RCC 7860 (cell line): ENCODE data around the gene APOL2.
"Not testable (repeated sequence)": the region's sequence is repeated elsewhere in the genome, so short reads cannot be mapped to it uniquely, and the experiment has no call there.

ENCODE experiments used
- DNase-seq: peaks from one replicate; pipeline ENCODE4 v3.0.0-alpha.2; 2015; ENCODE audit warnings: low spot score
- FAIRE-seq: peaks from 2 replicates; lab custom pipeline; 2012; peaks lifted over from hg19 to GRCh38; lab: Jason Lieb, UNC

Gene APOL2

DNA sequence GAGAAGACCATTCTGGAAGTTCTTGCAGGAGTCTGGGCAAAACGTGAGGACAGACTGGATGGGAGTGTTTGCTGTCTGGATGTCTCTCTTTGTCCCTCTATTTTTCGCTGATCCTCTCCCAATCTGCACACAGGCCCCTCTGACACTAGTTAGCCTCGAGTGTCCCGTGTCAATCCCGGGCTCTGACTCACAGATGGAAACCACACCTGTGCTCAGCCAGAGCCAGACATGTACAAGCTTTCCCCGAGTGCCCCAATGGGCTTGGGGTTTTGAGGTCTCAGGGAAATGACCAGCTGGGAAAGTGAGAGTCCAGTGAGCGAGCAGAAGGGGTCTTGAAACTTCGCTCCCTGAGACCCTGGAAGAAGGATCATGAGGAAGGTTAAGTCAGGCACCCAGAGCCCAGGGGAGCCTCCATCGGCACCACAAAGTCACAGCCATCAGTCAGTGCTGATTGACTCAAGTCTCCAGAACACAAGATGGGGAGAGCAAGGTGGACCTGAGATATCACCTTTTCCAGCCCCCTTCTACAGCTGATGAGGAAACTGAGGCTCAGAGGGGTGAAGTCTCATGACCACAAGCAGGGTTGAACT, 13.9 kb downstream of the APOL2 start:
- DNase-seq, result no peak
- no peak for FAIRE-seq

DNA sequence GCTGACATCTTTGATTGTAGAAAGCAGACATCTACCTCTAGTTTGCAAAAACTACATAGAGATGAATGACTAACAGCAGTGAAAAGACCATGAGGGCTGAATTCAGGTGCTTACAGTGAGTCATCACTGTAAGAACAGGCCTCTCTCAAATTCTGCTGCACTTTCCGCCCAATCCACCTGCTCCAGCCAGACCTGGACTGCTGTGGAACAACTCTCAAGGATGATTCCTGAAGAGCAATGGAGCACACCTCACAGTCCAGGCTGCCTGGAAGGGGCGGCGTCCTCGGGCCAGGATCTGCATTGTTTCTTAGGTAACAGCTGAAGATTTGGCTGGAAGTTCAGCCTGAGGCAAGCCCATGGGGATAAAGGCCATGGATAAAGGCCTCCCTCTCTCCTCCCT, 15.1 kb downstream of the APOL2 start:
- DNase-seq, result no peak
- FAIRE-seq, result no peak

DNA sequence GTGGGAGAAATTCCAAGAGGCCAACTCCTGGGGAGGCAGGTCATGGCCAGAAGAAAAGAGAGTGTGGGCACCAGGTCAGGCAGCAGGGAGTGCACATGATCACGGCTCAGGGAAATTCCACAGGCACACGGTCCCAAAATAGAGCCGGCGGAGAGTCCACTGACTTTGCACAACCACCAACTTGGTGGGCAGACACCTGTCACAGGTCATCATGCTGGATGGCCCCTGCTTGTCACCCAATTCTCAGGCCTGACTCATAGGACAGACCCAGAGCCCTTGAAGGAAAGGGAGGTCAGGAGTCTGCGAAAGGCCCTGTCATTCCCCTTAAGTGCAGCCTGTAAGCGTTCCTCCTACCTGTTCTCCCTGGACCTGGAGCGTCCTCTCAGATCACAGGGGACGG, 15.8 kb downstream of the APOL2 start:
- no peak for DNase-seq
- FAIRE-seq, result no peak

DNA sequence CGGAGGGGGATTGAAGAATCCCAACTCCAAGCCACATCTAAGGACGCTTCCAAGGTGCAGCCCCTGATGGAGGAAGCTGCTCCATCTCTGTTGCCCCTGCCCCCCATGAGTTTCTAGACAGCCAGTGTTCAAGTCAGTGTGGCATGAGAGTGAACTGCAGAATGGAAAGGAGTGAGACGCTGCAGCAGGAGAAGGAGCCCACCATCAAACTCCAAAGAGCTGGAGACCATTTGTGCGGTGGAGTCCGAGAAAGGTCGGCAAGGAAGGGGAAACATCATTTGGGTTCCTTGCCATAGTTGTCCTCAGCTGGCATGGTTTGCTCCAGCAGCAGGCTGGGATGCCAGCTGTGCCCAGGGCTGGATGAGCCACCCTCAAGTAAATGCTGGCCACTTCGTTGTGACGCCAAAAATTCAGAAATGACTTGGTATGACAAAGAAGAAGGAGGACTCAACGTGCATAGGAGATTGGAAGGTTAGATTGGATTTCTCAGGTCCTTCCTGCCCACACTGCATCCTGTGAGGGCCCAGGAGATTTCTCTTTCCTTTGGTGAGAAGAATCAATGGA, 16.4 kb downstream of the APOL2 start:
- FAIRE-seq (no peak), DNase-seq (no peak)

DNA sequence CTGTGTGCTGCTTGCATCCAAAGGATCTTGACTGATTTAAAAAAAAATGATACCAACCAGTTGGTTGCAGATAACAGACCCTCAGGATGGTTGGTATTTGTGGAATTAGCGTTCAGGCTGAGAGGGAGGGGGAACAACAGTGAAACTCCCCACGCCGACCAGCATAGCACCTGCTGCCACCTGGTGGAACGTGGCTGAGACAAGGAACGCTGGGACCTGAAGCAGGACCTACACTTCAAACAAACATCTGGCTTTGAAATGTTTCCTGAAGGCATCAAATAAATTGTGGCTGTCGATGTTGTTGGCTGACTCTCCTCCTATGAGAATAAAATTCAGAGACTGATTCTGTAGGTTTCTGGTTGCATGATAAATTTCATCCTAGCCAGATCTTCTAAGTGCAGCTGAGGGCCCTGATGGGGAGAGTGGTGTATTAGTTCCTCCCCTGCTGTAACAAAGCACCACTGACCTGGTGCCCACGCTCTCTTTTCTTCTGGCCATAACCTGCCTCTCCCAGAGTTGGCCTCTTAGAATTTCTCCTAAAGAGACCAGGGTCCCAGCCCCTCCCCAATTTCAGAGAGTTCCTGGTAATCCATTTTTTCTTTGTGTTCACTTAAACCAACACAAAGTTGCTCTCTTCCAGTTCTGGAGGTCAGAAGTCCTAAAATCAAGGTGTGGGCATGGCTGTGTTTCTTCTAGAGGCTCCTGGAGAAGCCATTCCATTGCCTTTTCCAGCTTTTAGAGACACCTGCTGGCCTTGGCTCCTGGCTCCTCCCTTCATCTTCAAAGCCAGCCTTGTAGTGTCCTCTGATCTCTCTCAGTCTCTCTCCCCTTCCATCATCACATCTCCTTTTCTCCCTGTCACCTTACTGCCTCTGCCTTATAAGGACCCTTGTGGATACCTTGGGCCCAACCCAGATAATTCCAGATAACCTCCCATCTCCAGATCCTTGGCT, 17.3 kb downstream of the APOL2 start:
- DNase-seq (no peak), FAIRE-seq (no peak)

DNA sequence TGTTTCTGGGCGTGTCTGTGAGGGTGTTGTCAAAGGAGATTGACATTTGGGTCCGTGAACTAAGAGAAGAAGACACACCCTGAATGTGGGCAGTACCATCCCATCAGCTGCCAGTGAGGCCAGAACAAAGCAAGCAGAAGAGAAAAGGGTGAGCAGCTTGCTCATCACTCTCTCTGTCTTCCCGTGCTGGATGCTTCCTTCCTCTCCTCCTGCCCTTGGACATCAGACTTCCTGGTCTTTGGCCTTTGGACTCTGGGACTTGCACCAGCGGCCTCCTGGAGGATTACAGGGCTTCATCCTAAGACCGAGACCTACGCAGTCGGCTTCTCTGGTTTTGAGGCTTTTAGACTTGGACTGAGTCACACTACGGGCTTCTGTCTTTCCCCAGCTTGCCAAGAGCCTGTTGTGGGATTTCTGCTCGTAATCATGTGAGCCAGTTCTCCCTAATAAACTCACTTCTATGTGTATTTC, 18.8 kb downstream of the APOL2 start:
- DNase-seq (peak; percentile 55), FAIRE-seq (peak; percentile 71)

DNA sequence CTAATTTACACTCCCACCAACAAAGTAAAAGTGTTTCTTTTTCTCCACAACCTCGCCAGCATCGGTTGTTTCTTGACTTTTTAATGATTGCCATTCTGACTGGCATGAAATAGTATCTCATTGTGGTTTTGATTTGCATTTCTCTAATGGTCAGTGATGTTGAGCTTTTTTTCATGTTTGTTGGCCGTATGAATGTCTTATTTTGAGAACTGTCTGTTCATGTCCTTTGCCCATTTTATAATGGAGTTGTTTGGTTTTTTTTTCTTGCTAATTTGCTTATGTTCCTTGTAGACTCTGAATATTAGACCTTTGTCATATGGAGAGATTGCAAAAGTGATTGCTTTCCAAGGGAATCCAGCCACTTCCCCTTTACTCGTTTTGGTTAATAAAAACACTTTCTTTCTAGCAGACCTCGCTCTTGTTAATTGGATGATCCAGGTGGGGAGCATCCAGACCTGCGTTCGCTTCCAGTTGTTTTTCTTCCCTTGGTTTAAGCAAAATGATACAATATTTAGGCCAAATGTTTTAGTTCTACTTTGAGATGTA, 20.6 kb downstream of the APOL2 start:
- DNase-seq, result no peak
- no peak for FAIRE-seq

DNA sequence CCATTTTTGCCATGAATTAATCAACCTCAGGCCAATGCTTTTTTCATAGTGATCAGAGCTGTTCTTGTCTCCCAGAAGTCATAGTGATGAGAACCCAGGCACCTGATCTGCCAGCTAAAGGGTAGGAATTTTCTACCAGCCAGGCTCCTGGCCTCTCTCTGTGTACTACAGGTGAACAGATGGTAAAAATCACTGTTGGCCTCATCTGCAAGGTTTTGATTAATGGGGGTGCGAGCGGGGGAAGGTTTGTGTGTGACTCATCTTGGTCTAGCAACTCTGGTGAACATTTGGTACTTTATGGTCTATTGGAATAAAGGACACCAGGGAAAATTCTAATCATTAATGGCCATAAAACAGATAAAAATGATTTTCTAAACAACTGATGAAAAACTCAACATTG, 23.3 kb downstream of the APOL2 start:
- DNase-seq (no peak), FAIRE-seq (no peak)

DNA sequence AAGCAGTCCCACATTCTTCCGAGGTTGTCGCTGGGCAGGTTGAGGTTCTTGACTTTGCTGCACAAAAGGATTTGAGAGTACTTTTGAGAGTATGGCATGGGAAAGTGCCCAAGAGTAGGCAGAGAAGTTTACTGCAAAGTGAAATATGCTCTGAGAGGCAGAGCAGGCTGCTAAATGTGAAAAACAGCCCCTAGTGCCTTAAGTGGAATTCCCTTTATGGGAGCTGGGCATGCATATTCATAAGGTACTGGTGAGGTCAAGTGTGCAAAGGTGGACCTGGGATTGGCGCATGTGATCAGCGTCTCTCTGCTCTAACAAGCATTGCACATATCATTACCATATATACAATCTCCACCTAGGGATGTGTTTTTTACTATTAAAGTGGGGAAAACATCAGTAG, 25.7 kb downstream of the APOL2 start:
- FAIRE-seq, result no peak
- DNase-seq, result no peak

DNA sequence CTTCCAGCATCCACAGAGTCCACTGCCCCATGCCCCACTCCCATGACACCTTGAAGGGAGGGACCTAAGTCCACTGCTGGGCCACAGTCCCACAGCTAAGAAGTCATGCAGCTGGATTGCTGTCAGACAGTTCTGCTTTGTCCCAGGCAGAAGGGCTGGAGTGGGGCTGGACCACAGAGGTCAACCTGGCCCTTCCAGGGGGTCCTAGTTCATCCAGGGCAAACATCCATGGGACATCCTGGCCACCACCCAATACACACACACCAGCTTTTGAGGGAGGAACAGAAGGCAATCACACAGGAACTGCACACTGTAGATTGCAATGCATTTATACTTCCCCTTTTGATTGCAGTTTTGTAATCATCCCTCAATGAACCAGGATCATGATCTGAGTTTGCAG, 26.4 kb downstream of the APOL2 start:
- FAIRE-seq, result no peak
- DNase-seq, result no peak

DNA sequence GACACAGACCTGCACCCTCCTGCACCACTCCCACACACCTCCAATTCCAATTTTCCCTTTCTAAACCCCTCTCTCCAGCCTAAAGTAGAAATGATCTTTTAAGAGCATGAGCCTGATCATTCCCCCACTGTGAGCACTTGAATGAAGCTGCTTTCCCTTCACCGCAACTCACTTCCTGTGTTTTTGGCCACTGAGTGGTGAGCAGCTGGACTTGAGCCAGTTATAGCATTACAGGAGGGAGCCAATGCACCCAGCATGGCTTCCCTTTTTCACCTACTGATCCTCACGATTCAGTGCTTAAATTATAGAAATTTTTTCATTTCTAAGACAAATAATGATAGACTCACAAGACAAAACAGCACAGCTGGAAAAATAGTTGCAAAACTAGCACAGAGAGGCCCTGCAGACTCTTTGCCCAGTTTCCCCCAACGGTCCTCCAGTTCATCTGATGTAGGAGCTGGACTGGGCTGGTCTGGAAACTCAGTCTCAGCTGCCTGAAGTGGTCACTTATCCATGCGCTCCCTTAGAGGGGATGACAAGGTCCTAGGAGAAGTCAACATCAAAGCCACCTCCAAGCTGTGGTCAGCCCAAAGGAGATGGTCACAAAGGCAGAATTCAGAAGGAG, 28.0 kb downstream of the APOL2 start:
- FAIRE-seq, result peak; percentile 25
- DNase-seq, result peak; percentile 18

DNA sequence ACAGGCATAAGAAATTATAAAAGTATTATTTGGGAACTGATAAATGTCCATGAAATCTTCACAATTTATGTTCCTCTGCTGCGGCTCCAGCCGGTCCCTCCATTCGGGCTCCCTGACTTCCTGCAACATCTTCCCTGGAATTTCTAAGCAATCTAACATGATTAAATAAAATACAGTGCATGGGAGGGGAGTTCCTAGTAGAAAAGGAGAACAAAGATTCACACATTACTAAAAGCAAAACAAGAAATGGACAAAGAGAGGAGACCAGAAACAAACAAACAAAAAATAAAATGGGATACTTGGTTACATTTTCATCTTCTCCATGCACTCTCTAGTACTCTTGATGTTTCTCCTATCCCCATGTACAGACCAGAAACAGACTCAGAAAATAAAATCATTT, 29.1 kb downstream of the APOL2 start:
- DNase-seq, result no peak
- FAIRE-seq, result no peak

DNA sequence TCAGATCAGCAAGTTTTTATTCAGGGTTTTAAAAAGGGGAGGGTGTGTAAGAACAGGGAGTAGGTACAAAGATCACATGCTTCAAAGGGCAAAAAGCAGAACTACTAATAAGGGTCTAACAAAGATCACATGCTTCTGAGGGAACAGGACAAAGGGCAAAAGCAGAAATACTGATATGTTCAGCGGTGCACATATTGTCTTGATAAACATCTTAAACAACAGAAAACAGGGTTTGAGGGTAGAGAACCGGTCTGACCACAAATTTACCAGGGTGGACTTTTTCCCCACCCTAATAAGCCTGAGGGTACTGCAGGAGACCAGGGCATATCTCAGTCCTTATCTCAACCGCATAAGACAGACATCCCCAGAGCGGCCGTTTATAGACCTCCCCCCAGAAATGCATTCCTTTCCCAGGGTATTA, 29.8 kb downstream of the APOL2 start:
- not testable (repeated sequence) for FAIRE-seq, DNase-seq

DNA sequence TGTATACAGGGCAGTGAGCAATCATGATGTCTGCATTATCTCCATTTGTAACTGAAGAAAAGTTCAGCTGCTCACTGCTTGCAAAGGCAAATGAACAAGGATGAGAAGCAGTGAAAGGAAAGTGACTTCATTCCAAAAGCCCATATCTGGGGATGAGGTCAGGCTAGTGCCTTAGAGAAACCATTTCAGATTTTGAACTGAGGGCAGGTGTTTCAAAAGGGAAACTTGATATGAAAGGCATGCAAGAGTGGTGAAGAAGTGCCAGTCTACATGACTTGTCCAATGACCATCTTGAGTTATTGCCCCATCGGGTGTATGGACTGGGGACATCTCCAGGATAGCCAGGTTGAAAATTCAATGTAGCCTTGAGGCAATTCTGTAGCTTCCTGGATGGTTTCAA, 30.4 kb downstream of the APOL2 start:
- FAIRE-seq, result no peak
- DNase-seq, result no peak

DNA sequence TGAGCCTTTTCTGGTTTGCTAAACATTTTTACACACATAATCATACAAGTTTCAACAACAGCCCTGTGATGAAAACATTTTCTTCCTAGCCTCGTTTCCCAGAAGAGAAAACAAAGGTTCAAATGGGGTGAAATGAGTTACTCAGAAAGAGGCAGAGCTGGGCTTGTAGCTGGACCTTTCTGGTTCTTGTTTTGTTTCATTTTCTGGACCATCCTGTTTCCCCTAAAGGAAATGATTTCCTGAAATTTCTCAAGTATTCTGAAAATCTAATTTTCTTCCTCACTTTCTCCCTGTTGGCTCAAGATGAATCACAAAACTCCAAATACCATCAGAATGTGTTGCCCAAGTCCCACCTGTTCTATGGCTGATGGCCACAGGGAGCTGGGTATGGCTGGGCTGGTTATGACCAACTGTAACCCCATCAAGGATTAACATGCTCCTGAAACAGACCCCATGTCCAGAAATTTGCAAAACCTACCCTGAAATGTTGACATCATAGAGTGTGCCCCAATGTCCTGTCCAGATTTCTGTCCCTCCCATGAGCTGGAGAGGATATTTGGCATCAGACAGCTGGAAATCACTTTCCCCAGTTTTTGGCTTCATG, 31.1 kb downstream of the APOL2 start:
- no peak for FAIRE-seq
- no peak for DNase-seq

DNA sequence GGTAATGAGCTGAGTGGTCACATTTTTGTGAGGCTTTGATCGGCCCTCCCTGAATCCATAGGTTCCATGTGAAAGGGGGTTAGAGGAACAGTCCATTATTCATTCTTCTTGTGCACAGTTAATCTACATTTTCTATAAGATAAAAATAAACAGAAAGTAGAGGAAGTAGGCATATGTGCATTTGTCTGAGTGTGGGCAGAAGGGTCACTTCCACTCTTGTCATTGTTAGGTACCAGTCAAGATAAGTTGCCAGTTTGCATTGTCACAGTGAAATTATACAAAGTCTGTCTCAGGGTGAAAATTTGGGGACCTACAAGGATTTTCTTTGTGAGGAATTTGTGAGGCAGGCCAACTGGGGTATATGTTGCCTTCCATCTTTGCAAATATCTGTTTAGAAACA, 33.1 kb downstream of the APOL2 start:
- no peak for FAIRE-seq
- DNase-seq, result no peak

DNA sequence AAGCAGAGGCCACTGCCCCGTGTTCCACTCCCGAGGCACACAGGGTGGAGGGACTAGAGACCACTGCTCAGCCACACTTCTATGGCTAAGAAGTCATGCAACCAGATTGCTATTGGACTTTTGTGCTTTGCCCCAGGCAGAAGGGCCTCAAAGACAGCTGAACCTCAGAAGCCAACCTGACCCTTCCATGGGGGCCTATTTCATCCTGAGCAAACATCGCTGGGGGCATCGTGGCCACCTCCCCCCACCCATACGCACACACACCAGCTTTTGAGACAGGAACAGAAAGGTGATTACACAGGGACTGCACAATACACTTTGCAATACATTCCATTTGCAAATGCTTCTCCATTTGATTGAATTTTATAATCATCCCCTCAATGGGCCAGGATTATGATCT, 33.8 kb downstream of the APOL2 start:
- not testable (repeated sequence) for FAIRE-seq, DNase-seq

DNA sequence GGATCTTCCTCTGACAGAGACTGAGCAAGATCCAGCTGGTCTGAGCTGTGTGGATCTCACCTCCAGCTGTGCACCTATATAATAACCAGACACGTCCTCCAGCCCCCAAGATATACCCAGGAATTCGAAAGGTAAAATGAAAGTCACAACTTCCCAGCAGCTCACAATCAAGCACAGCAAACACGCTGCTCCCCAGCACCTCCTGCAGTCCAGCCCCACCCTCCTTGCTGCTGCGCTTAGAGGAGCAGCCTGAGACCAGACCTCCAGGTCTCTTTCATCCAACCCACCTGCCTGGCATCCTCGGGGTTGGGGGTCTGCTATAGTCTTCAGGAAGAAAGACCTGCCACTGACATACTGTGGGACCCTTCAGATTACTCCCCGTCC, 34.7 kb downstream of the APOL2 start:
- FAIRE-seq (no peak), DNase-seq (no peak)

DNA sequence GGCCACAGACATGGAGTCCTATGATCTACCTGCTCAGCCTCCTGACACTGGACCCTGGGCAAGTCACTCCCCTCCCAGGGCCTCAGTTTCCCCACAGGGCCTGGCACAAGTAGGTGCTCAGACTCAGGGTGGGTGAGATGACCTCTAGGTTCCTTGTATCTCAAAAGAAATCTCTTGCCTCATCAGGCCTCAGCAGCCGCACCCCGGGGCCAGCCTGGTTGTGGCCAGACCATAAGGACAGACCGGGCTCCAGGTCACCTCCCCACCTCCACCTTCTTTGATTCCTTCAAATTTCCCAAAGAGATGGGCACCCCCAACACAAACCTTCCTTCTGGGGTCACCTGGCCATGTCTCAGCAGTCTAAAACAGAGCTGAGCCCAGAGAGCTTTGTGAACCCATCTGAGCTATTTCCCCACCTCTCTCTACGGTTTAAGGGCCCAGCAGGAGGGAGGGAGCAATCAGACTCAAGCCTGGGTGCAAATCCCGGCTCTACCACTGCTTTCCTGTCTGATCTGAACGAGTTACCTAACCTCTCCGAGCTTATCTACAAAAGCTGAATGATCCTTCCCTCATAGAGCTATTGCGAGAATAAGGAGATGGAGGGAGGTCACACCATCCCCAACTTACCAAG, 35.2 kb downstream of the APOL2 start:
- FAIRE-seq (no peak), DNase-seq (no peak)

DNA sequence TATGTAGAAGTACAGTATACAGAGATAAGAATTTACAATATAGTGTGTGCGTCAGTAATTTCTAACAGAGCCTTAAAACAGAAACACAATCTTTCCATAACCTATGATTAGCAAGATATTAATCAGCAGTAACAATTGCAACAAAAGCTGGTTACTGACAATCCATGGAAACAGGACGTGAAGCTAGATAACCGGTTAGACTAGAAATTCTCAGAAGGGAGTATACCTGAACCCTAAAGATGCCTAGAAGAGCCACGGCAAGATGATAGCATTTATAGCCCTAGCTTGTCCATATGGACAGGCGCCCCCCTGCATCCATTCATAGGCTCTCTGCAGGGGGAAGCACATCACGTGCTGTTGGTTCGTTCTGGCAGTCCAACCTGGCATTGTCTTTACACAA, 35.9 kb downstream of the APOL2 start:
- FAIRE-seq, result not testable (repeated sequence)

More for the DNA sequence above, 35.9 kb downstream of the APOL2 start:
- not testable (repeated sequence) for DNase-seq
